ENCODE measurements around the gene GUCA1A.
"Not testable (repeated sequence)": the region's sequence is repeated elsewhere in the genome, so short reads cannot be mapped to it uniquely, and the experiment has no call there.

The GUCA1A gene

GRCh38 chr6:42211726-42212125, 38.6 kb downstream of the GUCA1A start:
- no peak for DNase-seq

DNA sequence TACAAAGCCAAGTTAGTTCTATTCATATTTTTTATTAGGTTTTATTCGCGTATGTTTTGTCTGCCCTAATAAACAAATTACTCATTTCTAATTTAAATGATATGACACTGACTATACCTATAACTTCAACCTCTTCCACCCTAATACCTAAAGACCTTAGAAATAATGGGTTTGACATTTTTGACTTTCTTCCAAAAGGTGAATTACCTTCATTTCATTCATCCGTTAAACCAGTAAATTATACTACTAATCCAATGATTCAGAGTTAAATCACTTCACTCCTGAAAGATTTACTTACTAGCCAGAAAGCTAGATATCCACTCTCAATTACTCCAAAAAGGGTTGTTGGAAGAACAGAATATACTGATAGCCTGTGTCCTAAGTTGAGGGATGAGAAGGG, 39.3 kb downstream of the GUCA1A start:
- no peak for DNase-seq

DNA sequence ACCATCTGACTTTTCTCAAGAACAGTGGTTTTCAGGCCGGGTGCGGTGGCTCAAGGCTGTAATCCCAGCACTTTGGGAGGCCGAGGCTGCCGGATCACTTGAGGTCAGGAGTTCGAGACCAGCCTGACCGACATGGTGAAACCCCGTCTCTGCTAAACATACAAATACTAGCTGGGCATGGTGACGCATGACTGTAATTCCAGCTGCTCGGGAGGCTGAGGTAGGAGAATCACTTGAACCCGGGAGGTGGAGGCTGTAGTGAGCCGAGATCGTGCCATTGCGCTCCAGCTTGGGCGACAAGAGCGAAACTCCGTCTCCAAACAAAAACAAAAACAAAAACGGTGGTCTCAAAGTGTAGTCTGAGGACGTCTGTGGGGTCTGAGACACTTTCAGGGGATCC, 43.3 kb downstream of the GUCA1A start:
- DNase-seq, result not testable (repeated sequence)

DNA sequence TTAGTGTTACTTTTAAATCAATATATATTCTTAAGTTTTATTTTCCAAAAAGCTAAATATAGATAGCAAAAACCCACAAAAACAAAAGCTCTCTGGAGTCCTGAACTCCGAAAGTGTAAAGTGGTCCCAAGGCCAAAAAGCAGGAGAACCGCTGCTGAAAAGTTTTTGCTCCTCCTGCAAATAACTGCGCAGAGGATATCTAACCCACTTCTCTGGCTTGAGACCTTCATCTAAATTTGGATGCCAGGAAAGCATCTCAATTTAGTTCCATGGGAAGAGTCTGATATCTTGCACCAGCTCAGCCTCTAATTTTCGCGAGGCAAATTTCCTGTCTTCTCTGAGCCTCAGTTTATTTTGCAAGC, 44.0 kb downstream of the GUCA1A start:
- no peak for DNase-seq

DNA sequence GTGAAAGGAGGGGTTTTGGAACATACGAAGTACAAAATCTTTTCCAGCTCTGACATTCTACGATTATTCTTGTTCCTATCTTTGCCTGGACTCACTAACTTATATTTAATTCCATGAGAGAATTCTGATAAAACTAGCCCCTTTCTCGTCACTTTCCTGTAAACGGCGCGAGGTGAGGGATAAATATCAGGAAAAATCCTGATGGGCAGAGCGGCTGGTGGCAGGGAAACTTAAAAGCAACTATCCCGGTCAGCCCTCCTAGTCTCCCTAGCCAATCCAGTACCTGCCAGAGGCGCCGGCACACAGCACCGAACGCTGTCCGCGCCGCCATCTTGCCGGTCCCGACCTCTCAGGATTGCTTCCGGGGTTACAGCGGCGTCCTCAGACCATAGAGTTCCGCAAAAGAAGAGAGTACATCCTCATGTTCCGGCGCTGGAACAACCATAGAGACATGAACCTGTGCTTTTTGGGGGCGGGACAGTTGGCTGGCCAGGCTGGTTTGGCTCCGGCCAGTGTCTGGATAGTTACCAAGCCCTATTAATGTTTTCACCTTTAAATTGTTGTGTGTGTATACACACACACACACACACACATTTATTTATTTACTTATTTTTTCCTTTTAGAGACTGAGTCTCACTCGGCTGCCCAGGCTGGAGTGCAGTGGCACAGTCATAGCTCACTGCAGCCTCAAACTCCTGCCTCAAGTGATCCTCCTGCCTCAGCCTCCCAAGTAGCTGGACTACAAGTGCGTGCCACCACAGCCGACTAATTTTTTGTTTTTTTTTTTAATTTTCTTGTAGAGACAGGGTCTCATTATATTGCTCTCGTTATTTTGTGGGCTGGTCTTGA, 44.6 kb downstream of the GUCA1A start, which contains the start of gene MRPS10:
MRPS10 (minus strand) TSS at position 343 of the 849 bp plus-strand sequence; CDS start at position 331, 12 bp downstream.
- peak; percentile 96 for DNase-seq

- no peak for DNase-seq
Observed at GRCh38 chr6:42220807-42221206, 47.6 kb downstream of the GUCA1A start.

DNA sequence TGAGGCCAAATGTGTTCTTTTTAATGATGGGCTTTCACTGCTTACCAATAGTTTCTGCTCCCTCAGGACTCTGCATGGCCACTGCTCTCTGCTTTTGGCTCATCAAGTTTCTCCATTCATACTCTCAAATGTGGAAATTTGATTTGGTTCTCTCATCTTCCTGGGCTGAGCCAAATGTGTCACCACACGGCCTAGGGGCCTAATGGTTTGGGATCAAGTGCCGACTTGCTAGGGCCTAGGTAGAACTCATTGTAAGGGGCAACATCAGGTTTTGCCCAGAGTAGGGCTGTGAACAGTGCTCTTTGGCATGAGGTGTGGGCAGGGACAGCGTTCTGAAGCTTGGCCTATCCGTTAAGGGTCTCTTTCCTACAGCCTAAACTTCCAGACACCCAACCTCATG, 48.4 kb downstream of the GUCA1A start:
- DNase-seq, result no peak

DNA sequence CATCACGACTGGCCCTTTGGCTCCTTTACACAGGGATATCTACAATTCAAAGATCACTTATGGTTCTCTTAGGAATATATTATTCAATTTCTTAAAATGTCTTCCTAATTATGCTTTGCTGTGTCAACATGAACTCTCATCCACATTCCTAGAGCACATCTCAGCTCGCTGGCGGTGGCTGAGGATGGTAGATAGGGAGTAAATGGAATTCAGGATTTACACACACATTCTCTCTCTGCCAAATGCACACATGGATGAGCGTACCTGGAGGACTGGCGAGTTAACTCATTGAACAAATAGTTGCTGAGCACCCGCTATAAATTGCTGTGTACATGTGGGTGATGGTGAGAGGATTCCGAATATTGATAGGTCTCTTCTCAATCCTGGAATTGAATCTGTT, 49.3 kb downstream of the GUCA1A start:
- DNase-seq, result no peak

DNA sequence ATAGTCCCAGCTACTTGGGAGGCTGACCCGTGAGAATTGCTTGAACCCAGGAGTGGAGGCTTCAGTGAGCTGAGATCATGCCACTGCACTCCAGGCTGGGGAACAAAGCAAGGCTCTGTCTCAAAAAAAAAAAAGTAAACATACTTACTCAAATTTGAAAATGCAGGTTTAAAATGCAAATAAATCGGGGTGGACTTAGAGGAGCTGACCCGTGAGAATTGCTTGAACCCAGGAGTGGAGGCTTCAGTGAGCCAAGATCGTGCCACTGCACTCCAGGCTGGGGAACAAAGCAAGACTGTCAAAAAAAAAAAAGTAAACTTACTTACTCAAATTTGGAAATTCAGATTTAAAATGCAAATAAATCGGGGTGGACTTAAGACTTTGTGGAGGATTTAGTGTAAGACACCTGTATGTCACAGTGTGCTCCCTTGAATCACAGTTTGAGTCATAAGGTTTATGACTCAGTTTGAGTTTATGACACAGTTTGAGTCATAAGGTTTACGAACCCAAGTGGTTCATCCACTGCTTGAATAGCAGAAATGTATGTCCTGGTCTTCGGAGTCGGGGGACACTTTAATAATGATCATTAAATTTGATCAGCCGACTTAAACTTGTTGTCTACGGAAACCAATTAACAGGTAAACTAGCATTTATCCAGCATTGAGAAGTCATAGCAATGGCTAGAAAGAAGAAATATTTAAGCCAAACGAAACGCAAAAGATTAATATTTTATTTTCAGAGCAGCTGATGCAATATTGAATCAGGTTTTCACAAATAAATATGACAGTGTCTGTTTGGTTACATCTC, 51.3 kb downstream of the GUCA1A start:
- DNase-seq, result no peak

GRCh38 chr6:42225029-42225339, 51.8 kb downstream of the GUCA1A start:
- DNase-seq, result no peak

DNA sequence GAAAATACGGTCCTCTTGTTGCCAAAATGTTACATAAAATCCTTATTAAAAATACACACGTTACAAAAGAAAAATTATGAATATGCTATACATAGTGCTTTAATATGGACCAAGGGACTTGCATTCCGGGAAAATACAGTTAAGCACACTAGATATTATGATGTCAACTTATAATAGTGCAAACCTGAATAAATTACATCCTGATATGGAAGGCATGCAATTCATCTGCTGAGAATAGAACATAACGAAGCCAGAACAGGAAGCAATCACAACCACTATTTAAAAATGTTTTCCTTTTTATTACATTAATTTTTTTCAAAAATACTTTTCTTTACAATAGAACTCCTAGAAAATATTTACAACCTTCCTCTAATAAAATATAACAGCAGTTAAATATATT, 52.3 kb downstream of the GUCA1A start:
- DNase-seq, result no peak

DNA sequence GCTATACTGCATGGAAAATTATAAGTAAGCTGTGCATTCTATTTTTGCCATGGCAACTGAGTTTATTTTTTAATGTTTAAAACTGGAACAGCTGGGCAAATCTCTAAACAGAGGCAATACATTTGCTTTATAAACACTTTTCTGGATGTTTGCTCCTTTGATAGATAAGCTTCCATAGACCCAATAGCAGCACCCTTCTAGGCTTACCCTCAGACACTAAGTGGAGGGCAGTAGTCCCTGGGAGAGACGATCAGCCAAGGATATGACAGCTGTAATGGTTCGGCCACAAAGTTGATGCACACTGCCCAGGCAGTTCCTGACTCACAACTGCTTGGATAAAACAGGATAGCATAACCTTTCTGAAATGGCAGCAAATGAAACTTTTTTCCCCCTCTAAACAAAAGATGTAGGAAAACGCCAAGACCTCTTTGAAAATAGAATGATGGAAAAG, 53.0 kb downstream of the GUCA1A start:
- no peak for DNase-seq

DNA sequence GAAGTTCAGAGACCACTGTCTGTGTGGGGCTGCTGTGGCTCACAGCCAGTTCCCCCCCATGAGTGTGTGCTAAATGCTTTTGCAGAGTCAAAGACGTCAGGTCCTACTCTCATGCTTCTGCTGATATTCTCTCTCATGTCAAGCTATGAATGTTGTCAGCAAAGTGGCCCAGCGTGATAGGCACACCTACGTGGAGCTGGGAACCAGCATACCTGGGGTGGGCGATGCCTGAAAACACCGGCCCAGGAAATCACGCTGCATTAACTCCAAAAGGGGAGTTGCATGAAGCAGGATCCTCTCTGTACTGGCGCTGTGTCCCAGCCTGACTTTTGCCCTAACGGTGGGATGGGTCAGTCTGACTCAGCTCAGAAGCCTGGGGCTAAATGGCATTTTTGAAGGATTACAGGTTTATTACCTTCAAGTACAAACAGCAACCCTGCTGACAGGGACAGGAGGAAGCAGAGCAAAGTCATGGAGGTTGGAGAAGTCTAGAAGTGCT, 53.5 kb downstream of the GUCA1A start:
- no peak for DNase-seq

DNA sequence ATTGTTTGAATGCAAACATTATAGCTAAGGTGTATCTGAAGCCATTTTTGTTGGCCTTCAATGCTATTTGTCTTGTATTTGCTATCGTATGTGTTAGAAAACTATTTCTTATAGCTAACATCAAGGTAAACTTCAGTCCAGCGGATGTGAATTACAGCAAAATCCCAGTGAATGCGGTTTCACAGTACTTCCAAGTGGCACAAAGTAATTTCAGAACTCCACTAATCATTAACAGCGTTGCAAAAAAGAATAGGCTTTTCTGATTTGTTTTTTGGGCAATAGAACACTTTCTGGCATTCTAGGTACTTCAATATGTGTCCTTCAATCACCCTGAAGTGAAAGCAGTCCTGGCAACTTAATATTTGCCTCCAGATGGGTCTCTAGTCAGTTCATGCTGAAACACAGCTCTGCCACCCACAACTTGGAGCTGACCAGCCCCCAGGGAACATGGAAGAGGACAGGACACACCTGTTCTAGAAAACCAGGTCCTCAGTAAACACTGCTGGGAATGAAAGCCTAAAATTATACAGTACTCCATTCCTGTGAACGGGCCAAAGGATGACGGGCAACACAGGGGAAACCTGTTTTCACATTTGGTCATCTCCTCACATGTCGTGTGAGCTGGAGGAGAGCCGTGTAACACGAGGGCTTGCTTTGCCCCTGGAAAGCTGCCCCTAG, 54.1 kb downstream of the GUCA1A start:
- no peak for DNase-seq

DNA sequence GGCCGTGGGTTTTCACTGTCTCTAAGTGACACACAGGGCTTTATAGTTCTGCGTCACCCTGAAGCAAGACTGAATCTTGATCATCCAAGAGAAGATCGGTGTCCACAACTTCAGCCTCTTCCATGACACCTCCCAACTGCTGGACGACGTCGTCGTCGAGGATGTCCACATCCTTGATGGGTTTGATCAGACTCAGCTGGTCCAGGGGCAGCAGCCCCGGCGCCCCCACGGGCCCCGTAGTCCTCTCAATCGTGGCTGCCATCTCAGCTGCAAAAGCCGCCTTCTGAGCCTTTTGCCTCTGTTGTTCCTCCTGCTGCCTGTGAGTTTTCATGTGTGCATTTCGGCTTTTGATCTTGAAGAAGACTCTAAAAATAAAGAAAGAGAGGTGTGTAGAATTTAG, 55.1 kb downstream of the GUCA1A start:
- DNase-seq, result no peak
